ENCODE measurements around the gene EFNA1.
"Not testable (repeated sequence)": the region's sequence is repeated elsewhere in the genome, so short reads cannot be mapped to it uniquely, and the experiment has no call there.

Gene EFNA1

GRCh38 chr1:155160128-155160527 lies 32.5 kb downstream of the EFNA1 start:
- no peak for DNase-seq

- not testable (repeated sequence) for DNase-seq
Observed at GRCh38 chr1:155162631-155163030, 35.0 kb downstream of the EFNA1 start.

- DNase-seq = not testable (repeated sequence)
Observed at GRCh38 chr1:155163785-155164184, 36.1 kb downstream of the EFNA1 start.

- DNase-seq = not testable (repeated sequence)
Observed at GRCh38 chr1:155164625-155165024, 36.9 kb downstream of the EFNA1 start.

- DNase-seq = no peak
Observed at GRCh38 chr1:155166051-155166470, 38.4 kb downstream of the EFNA1 start.

GRCh38 chr1:155166471-155167165 lies 38.9 kb downstream of the EFNA1 start:
- peak; percentile 65 for DNase-seq

GRCh38 chr1:155167166-155168104 lies 39.8 kb downstream of the EFNA1 start:
- DNase-seq = peak; percentile 88

GRCh38 chr1:155168105-155168445 lies 40.4 kb downstream of the EFNA1 start:
- DNase-seq = not testable (repeated sequence)

- DNase-seq = no peak
Observed at GRCh38 chr1:155168456-155169210, 41.0 kb downstream of the EFNA1 start.

GRCh38 chr1:155169541-155169940 lies 41.9 kb downstream of the EFNA1 start:
- DNase-seq = no peak

- no peak for DNase-seq
Observed at GRCh38 chr1:155170101-155170785, 42.6 kb downstream of the EFNA1 start.

- DNase-seq = no peak
Observed at GRCh38 chr1:155170806-155171205, 43.1 kb downstream of the EFNA1 start.

- DNase-seq = no peak
Observed at GRCh38 chr1:155171836-155172731, 44.4 kb downstream of the EFNA1 start.

- peak; percentile 92 for DNase-seq
Observed at GRCh38 chr1:155172732-155173477, 45.2 kb downstream of the EFNA1 start, which contains the start of gene KRTCAP2. Gene KRTCAP2 (minus strand): TSS chr1:155173304. CDS start chr1:155173224, 80 bp downstream.

GRCh38 chr1:155173478-155174323 lies 46.0 kb downstream of the EFNA1 start, which contains the start of gene TRIM46:
Gene TRIM46 (plus strand): TSS chr1:155173849. CDS start chr1:155173967, 118 bp downstream.
- DNase-seq = no peak

- DNase-seq = no peak
Observed at GRCh38 chr1:155174324-155175280, 46.9 kb downstream of the EFNA1 start.

GRCh38 chr1:155175281-155175926 lies 47.7 kb downstream of the EFNA1 start:
- no peak for DNase-seq

- no peak for DNase-seq
Observed at GRCh38 chr1:155175927-155176371, 48.3 kb downstream of the EFNA1 start.
